PC-9 (cell line): Measurements from ENCODE around the gene CACNA1H. TPM values are rescaled to one million over a fixed set of nuclear protein-coding genes. Genes with fewer than 3 reads are reported as not detected.

ENCODE experiments used
- BruUV-seq: library from RNA; stranded (reverse); fragments of 400-500 nt; replicated peaks from 2 replicates; lab custom pipeline; 2021; lab: Mats Ljungman, UMichigan
- CTCF ChIA-PET: fragments of 300-600 bp; sonication (Branson Sonifier 250); formaldehyde crosslinking; loops from one replicate; lab custom pipeline; 2022; ENCODE audit warnings: antibody characterized with exemption; lab: Charles Lee
- POLR2A ChIA-PET: fragments of 300-600 bp; sonication (Branson Sonifier 250); formaldehyde crosslinking; loops from one replicate; lab custom pipeline; 2022; ENCODE audit warnings: antibody characterized with exemption; ENCODE audit not compliant: unreplicated experiment; lab: Charles Lee
- DNase-seq, 2 experiments: peaks; one replicate each; pipeline versions ENCODE4 v3.0.0 to v3.0.0-alpha.2; 2015 to 2022; ENCODE audit warnings: mixed read lengths in 1 of 2
- H2AFZ ChIP-seq: fragments of 200-600 bp; sonication (generic); 2 replicates; pipeline ENCODE4 v1.8.1; 2017; ENCODE audit warnings: antibody characterized with exemption
- H3F3A ChIP-seq: fragments of 200-600 bp; sonication (generic); 2 replicates; pipeline ENCODE4 v1.8.1; 2017; ENCODE audit warnings: antibody characterized with exemption, mild to moderate bottlenecking, low read depth; ENCODE audit not compliant: insufficient read depth
- H3K27ac ChIP-seq: fragments of 200-600 bp; sonication (generic); 2 replicates; pipeline ENCODE4 v1.6.1; 2016; ENCODE audit warnings: mixed run types
- H3K27me3 ChIP-seq: fragments of 200-600 bp; sonication (generic); 2 replicates; pipeline ENCODE4 v1.6.1; 2016; ENCODE audit warnings: low read depth, mixed run types; ENCODE audit not compliant: insufficient read depth
- H3K36me3 ChIP-seq: fragments of 200-600 bp; sonication (generic); 2 replicates; pipeline ENCODE4 v1.6.1; 2016; ENCODE audit warnings: low read depth, mixed run types
- H3K4me1 ChIP-seq: fragments of 200-600 bp; sonication (generic); replicated peaks from 2 replicates; pipeline ENCODE4 v1.6.1; 2016; ENCODE audit warnings: mixed run types; ENCODE audit not compliant: insufficient read depth
- H3K4me2 ChIP-seq: fragments of 200-600 bp; sonication (generic); 2 replicates; pipeline ENCODE4 v1.6.1; 2017; ENCODE audit warnings: mixed run types
- H3K4me3 ChIP-seq: fragments of 200-600 bp; sonication (generic); 2 replicates; pipeline ENCODE4 v1.6.1; 2016; ENCODE audit warnings: mixed run types
- H3K79me2 ChIP-seq: fragments of 200-600 bp; sonication (generic); 2 replicates; pipeline ENCODE4 v1.6.1; 2017; ENCODE audit warnings: low read depth, mixed run types
- H3K9me2 ChIP-seq: fragments of 200-600 bp; sonication (generic); 2 replicates; pipeline ENCODE4 v1.8.1; 2017; ENCODE audit warnings: mild to moderate bottlenecking; ENCODE audit not compliant: insufficient read depth
- H3K9me3 ChIP-seq: fragments of 200-600 bp; sonication (generic); 2 replicates; pipeline ENCODE4 v1.8.1; 2016; ENCODE audit warnings: low read depth; ENCODE audit not compliant: insufficient read depth
- H4K20me1 ChIP-seq: fragments of 200-600 bp; sonication (generic); 2 replicates; pipeline ENCODE4 v1.8.1; 2017; ENCODE audit not compliant: insufficient read depth
- CTCF ChIP-seq: fragments of 200-600 bp; sonication (generic); conservative IDR thresholded peaks from 2 replicates; pipeline ENCODE4 v1.6.1; 2017; ENCODE audit warnings: mixed run types, antibody characterized with exemption, mild to moderate bottlenecking, moderate library complexity
- EZH2 ChIP-seq: fragments of 200-600 bp; sonication (generic); IDR thresholded peaks from 2 replicates; pipeline ENCODE4 v1.8.0; 2017; ENCODE audit warnings: antibody characterized with exemption, low read depth
- intact Hi-C: fragments of 100-400 bp; cut with micrococcal nuclease; formaldehyde crosslinking; loops from one replicate; pipeline ENCODE4 v1.10.0; 2022; ENCODE audit not compliant: unreplicated experiment
- total RNA-seq: library from RNA; stranded (reverse); gene quantifications from 2 replicates; pipeline ENCODE4 v1.2.3, GENCODE V29; 2021

CACNA1H gene
- total RNA-seq, 1 experiment from 2014 or later = not detected

- no peak overlapping the region for H3K4me2 ChIP-seq
- H3K9me3 ChIP-seq = no peaks in the 10 kb centered on the region
- no peaks in the 10 kb centered on the region for H3K36me3 ChIP-seq
- no peak overlapping the region for H3K27ac ChIP-seq
- no peaks in the 10 kb centered on the region for H3K9me2 ChIP-seq
- CTCF ChIA-PET = no interaction called here
- H3K79me2 ChIP-seq = no peaks in the 10 kb centered on the region
- DNase-seq = no peak
- POLR2A ChIA-PET = no interaction called here
- no peak overlapping the region for H3K4me3 ChIP-seq
- BruUV-seq = no TSS peak
- peaks cover 61% of the 10 kb centered on the region for H3K27me3 ChIP-seq
- no peaks in the 10 kb centered on the region for H3F3A ChIP-seq
- no peak overlapping the region for H2AFZ ChIP-seq
- no peaks in the 10 kb centered on the region for H3K4me1 ChIP-seq
- intact Hi-C loops = no loop called here
- TF ChIP-seq EZH2 (no peak), CTCF (no peak)
- H4K20me1 ChIP-seq = no peaks in the 10 kb centered on the region
Observed at GRCh38 chr16:1133810-1134520, 18.9 kb upstream of the CACNA1H start.

GRCh38 chr16:1134776-1135458 lies 18.0 kb upstream of the CACNA1H start:
- Histone ChIP-seq H2AFZ (no peak overlapping the region), H3K79me2 (no peaks in the 10 kb centered on the region), H3K27ac (no peak overlapping the region), H3K9me2 (no peaks in the 10 kb centered on the region), H3K9me3 (no peaks in the 10 kb centered on the region), H4K20me1 (no peaks in the 10 kb centered on the region), H3K4me1 (no peaks in the 10 kb centered on the region), H3K4me3 (no peak overlapping the region), H3K36me3 (no peaks in the 10 kb centered on the region), H3F3A (no peaks in the 10 kb centered on the region), H3K27me3 (peaks cover 70% of the 10 kb centered on the region), H3K4me2 (no peak overlapping the region)
- DNase-seq = no peak
- TF ChIP-seq CTCF (no peak), EZH2 (no peak)
- ChIA-PET POLR2A (no interaction called here), CTCF (no interaction called here)
- intact Hi-C loops = no loop called here
- BruUV-seq = no TSS peak

GRCh38 chr16:1135459-1135825 lies 17.5 kb upstream of the CACNA1H start:
- intact Hi-C loops = no loop called here
- POLR2A ChIA-PET = no interaction called here
- DNase-seq = no peak
- Histone ChIP-seq H3K4me1 (no peaks in the 10 kb centered on the region), H3K4me3 (no peak overlapping the region), H4K20me1 (no peaks in the 10 kb centered on the region), H3K79me2 (no peaks in the 10 kb centered on the region), H3K9me2 (no peaks in the 10 kb centered on the region), H2AFZ (no peak overlapping the region), H3K27me3 (peaks cover 75% of the 10 kb centered on the region), H3K27ac (no peak overlapping the region), H3K4me2 (no peak overlapping the region), H3K36me3 (no peaks in the 10 kb centered on the region), H3F3A (no peaks in the 10 kb centered on the region), H3K9me3 (no peaks in the 10 kb centered on the region)
- no TSS peak for BruUV-seq
- CTCF ChIA-PET = no interaction called here
- TF ChIP-seq CTCF (no peak), EZH2 (no peak)
